Measurements from ENCODE around the gene LRRC32. TPM values are rescaled to one million over a fixed set of nuclear protein-coding genes. Genes with fewer than 3 reads are reported as not detected.

Gene LRRC32
- total and polyA plus RNA-seq, 7 donors = 0.69 to 30.7 (median 10.9) TPM

- no peaks in the 10 kb centered on the region for H3K27me3 ChIP-seq
- no peaks in the 10 kb centered on the region for H3K9me3 ChIP-seq
- peak overlapping the region in 1 of 4 donors; percentile 11 for H3K27ac ChIP-seq
- no peaks in the 10 kb centered on the region for H3K4me1 ChIP-seq
- intact Hi-C loops (cut with DNase I) = no loop called here
- DNase-seq = peak; percentile 29
- no peak overlapping the region for H3K4me3 ChIP-seq
- TF ChIP-seq CTCF (IDR thresholded peaks at IDR 0.05) (no peak), EP300 (IDR thresholded peaks at IDR 0.05) (no peak), POLR2AphosphoS5 (IDR thresholded peaks at IDR 0.05) (no peak), POLR2A (IDR thresholded peaks at IDR 0.05) (no peak)
- no peaks in the 10 kb centered on the region for H3K36me3 ChIP-seq
- 90 to 93% methylated on average over 6 of the region's 6 CpGs for WGBS, 2 donors
Observed at GRCh38 chr11:76636826-76637460, 33.6 kb downstream of the LRRC32 start.

DNA sequence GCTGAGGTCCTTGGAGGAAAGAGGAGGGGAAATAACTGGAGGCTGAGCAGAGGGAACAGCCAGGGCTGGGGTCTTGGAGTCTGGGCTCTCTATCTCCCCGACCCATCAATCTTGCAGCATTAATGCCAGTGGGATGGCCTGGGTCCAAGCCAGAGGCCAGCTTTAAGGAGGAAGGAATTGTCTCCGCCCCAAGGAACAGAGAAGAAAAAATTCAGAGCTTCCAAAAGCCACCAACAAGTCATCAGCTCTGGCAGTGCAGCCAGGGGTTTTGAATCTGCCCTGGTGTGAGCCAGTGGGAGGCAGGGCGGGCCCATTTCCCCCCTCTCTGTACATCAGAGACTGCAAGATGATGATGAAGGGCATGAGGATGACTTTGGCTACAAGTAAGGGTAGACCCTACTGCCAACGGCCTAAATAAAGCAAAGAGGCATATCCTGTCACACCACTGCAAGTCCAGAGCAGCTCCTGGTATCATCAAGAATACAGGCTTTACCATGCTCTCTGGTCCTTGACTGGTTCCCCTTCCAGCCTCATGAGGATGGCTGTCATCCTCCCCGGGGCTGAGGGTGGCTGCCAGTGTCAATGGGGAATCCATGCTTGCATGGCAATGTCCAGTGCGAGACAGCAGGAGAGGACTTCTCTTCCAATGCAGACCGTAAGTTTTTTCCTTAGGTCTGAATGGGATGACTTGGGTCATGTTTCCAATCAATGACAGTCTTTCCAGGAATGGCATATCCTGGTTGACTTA is 34.4 kb downstream of the LRRC32 start:
- Histone ChIP-seq H3K4me3 (no peak overlapping the region), H3K4me1 (peaks cover 0 to 5% (median 4%) of the 10 kb centered on the region in 4 donors), H3K27ac (no peak overlapping the region), H3K9me3 (no peaks in the 10 kb centered on the region), H3K27me3 (no peaks in the 10 kb centered on the region), H3K36me3 (no peaks in the 10 kb centered on the region)
- DNase-seq = peak; percentile 44
- 90 to 93% methylated on average over 7 of the region's 7 CpGs for WGBS, 2 donors
- TF ChIP-seq EP300 (IDR thresholded peaks at IDR 0.05) = no peak
- TF ChIP-seq POLR2A (IDR thresholded peaks at IDR 0.05) = no peak
- TF ChIP-seq CTCF (IDR thresholded peaks at IDR 0.05) = no peak
- no peak for TF ChIP-seq POLR2AphosphoS5 (IDR thresholded peaks at IDR 0.05)
- intact Hi-C loops (cut with DNase I) = no loop called here

- no peak for TF ChIP-seq CTCF (IDR thresholded peaks at IDR 0.05)
- no peak for TF ChIP-seq EP300 (IDR thresholded peaks at IDR 0.05)
- no peak for TF ChIP-seq POLR2A (IDR thresholded peaks at IDR 0.05)
- no peak for TF ChIP-seq POLR2AphosphoS5 (IDR thresholded peaks at IDR 0.05)
- WGBS, 2 donors = 83% methylated on average over 4 of the region's 4 CpGs
- Histone ChIP-seq H3K9me3 (no peaks in the 10 kb centered on the region), H3K4me1 (peaks cover 0 to 18% (median 16%) of the 10 kb centered on the region in 4 donors), H3K36me3 (no peaks in the 10 kb centered on the region), H3K27me3 (no peaks in the 10 kb centered on the region), H3K4me3 (no peak overlapping the region), H3K27ac (no peak overlapping the region)
- intact Hi-C loops (cut with DNase I) = no loop called here
- DNase-seq = peak; percentile 39
Observed at GRCh38 chr11:76634886-76635285, 35.7 kb downstream of the LRRC32 start.

DNA sequence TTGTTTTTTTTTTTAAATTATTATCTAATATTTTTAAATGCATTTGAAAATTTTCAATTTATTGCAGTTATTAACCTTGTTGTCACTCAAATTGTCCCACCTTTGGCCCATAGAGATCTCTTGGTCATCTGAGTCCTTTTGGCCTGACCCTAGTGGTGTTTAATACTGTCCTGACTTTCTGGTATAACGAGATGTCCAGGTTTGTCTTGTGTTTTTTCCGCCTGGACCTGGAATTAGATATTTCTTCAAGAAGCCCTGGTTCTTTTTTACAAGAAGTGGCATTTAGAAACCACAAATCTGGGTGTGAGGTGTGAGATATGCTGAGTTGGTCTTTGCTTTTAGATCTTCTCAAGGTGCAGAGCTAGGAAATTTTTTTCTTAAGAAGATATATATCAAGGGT is 38.1 kb downstream of the LRRC32 start:
- Histone ChIP-seq H3K27me3 (no peaks in the 10 kb centered on the region), H3K4me1 (peaks cover 0 to 27% (median 22%) of the 10 kb centered on the region in 4 donors), H3K36me3 (no peaks in the 10 kb centered on the region), H3K4me3 (no peak overlapping the region), H3K9me3 (no peaks in the 10 kb centered on the region), H3K27ac (no peak overlapping the region)
- intact Hi-C loops (cut with DNase I) = no loop called here
- no peak for TF ChIP-seq EP300 (IDR thresholded peaks at IDR 0.05)
- no peak for TF ChIP-seq CTCF (IDR thresholded peaks at IDR 0.05)
- TF ChIP-seq POLR2AphosphoS5 (IDR thresholded peaks at IDR 0.05) = no peak
- no peak for TF ChIP-seq POLR2A (IDR thresholded peaks at IDR 0.05)
- no peak for DNase-seq
- 93% methylated on average over 2 of the region's 2 CpGs for WGBS, 2 donors

Data from sigmoid colon (tissue), 7 donors.